SJCRH30 (cell line): ENCODE results near the gene KCNMB2. TPM values are rescaled to one million over a fixed set of nuclear protein-coding genes. Genes with fewer than 3 reads are reported as not detected.
"Not testable (repeated sequence)": the region's sequence is repeated elsewhere in the genome, so short reads cannot be mapped to it uniquely, and the experiment has no call there.

Experiments used
- DNase-seq, 2 experiments: peaks; one replicate each; pipeline ENCODE4 v3.0.0-alpha.2; 2015 to 2020
- H3K27ac ChIP-seq: fragments of 250-450 bp; sonication (Bioruptor Pico); 2 replicates; pipeline ENCODE4 v1.5.1; 2020; ENCODE audit warnings: mild to moderate bottlenecking, moderate library complexity
- H3K27me3 ChIP-seq: fragments of 250-450 bp; sonication (Bioruptor Pico); 2 replicates; pipeline ENCODE4 v1.5.1; 2020; ENCODE audit warnings: mild to moderate bottlenecking, moderate library complexity
- H3K36me3 ChIP-seq: fragments of 250-450 bp; sonication (Bioruptor Pico); 2 replicates; pipeline ENCODE4 v1.5.1; 2020; ENCODE audit warnings: mild to moderate bottlenecking, moderate library complexity
- H3K4me1 ChIP-seq: fragments of 250-450 bp; sonication (Bioruptor Pico); 2 replicates; pipeline ENCODE4 v1.5.1; 2020; ENCODE audit warnings: mild to moderate bottlenecking, moderate library complexity
- H3K4me3 ChIP-seq: fragments of 250-450 bp; sonication (Bioruptor Pico); 2 replicates; pipeline ENCODE4 v1.5.1; 2020; ENCODE audit warnings: mild to moderate bottlenecking, moderate library complexity
- H3K9me3 ChIP-seq: fragments of 250-450 bp; sonication (Bioruptor Pico); replicated peaks from 2 replicates; pipeline ENCODE4 v1.5.1; 2020; ENCODE audit warnings: mild to moderate bottlenecking, moderate library complexity
- total RNA-seq: library from RNA; depleted of rRNA; stranded (reverse); fragments of >200 nt; shearing (Covaris generic); gene quantifications from 2 replicates; pipeline ENCODE4 v1.2.3, GENCODE V29; 2014

KCNMB2 gene
- total RNA-seq, 1 experiment from 2014 or later, result not detected

GRCh38 chr3:178706411-178706810 is 170.2 kb downstream of the KCNMB2 start:
- Histone ChIP-seq H3K4me3 (no peak overlapping the region), H3K9me3 (no peaks in the 10 kb centered on the region), H3K36me3 (no peaks in the 10 kb centered on the region), H3K27ac (no peak overlapping the region), H3K27me3 (no peaks in the 10 kb centered on the region), H3K4me1 (no peaks in the 10 kb centered on the region)
- no peak for DNase-seq

GRCh38 chr3:178707311-178708031 is 171.2 kb downstream of the KCNMB2 start:
- H3K27me3 ChIP-seq, result no peaks in the 10 kb centered on the region
- H3K4me1 ChIP-seq, result no peaks in the 10 kb centered on the region
- H3K9me3 ChIP-seq, result no peaks in the 10 kb centered on the region
- H3K4me3 ChIP-seq, result no peak overlapping the region
- no peaks in the 10 kb centered on the region for H3K36me3 ChIP-seq
- DNase-seq, result no peak
- H3K27ac ChIP-seq, result no peak overlapping the region

GRCh38 chr3:178709051-178709450 is 172.8 kb downstream of the KCNMB2 start:
- Histone ChIP-seq H3K9me3 (no peaks in the 10 kb centered on the region), H3K27ac (no peak overlapping the region), H3K27me3 (no peaks in the 10 kb centered on the region), H3K4me1 (no peaks in the 10 kb centered on the region), H3K36me3 (no peaks in the 10 kb centered on the region), H3K4me3 (no peak overlapping the region)
- DNase-seq, result no peak

GRCh38 chr3:178711753-178712152 is 175.5 kb downstream of the KCNMB2 start:
- Histone ChIP-seq H3K9me3 (no peaks in the 10 kb centered on the region), H3K4me3 (no peak overlapping the region), H3K27me3 (no peaks in the 10 kb centered on the region), H3K36me3 (no peaks in the 10 kb centered on the region), H3K27ac (no peak overlapping the region), H3K4me1 (0 out of 2 replicates have a peak, but pooled peaks cover 2% of the 10 kb centered on the region)
- no peak for DNase-seq

- no peak overlapping the region for H3K4me3 ChIP-seq
- H3K27me3 ChIP-seq, result no peaks in the 10 kb centered on the region
- H3K4me1 ChIP-seq, result 0 out of 2 replicates have a peak, but pooled peaks cover 2% of the 10 kb centered on the region
- H3K9me3 ChIP-seq, result no peaks in the 10 kb centered on the region
- no peak overlapping the region for H3K27ac ChIP-seq
- no peaks in the 10 kb centered on the region for H3K36me3 ChIP-seq
- no peak for DNase-seq
These were observed 176.0 kb downstream of the KCNMB2 start for GRCh38 chr3:178712247-178712646.

- H3K4me3 ChIP-seq, result no peak overlapping the region
These were observed 178.9 kb downstream of the KCNMB2 start for GRCh38 chr3:178714925-178715832.

GRCh38 chr3:178718995-178719635 is 182.9 kb downstream of the KCNMB2 start:
- peak; percentile 7 to 26 for DNase-seq
- no peaks in the 10 kb centered on the region for H3K9me3 ChIP-seq
- H3K36me3 ChIP-seq, result no peaks in the 10 kb centered on the region
- no peak overlapping the region for H3K27ac ChIP-seq
- H3K4me1 ChIP-seq, result 0 out of 2 replicates have a peak, but pooled peaks cover 2% of the 10 kb centered on the region
- H3K27me3 ChIP-seq, result no peaks in the 10 kb centered on the region
- no peak overlapping the region for H3K4me3 ChIP-seq

More at GRCh38 chr3:178714925-178715832, 178.9 kb downstream of the KCNMB2 start:
- no peak overlapping the region for H3K27ac ChIP-seq
- peak in 1 of 2 experiments; percentile 16 for DNase-seq
- no peaks in the 10 kb centered on the region for H3K36me3 ChIP-seq
- no peaks in the 10 kb centered on the region for H3K9me3 ChIP-seq
- no peaks in the 10 kb centered on the region for H3K27me3 ChIP-seq
- H3K4me1 ChIP-seq, result 0 out of 2 replicates have a peak, but pooled peaks cover 2% of the 10 kb centered on the region

- Histone ChIP-seq H3K27me3 (no peaks in the 10 kb centered on the region), H3K4me3 (no peak overlapping the region), H3K9me3 (no peaks in the 10 kb centered on the region), H3K4me1 (no peaks in the 10 kb centered on the region), H3K36me3 (no peaks in the 10 kb centered on the region), H3K27ac (no peak overlapping the region)
- DNase-seq, result no peak
These were observed 196.6 kb downstream of the KCNMB2 start for GRCh38 chr3:178732824-178733223.

- Histone ChIP-seq H3K9me3 (no peaks in the 10 kb centered on the region), H3K27me3 (no peaks in the 10 kb centered on the region), H3K36me3 (no peaks in the 10 kb centered on the region), H3K27ac (no peak overlapping the region), H3K4me1 (no peaks in the 10 kb centered on the region), H3K4me3 (no peak overlapping the region)
- DNase-seq, result no peak
These were observed 198.9 kb downstream of the KCNMB2 start for GRCh38 chr3:178735032-178735674.

- no peaks in the 10 kb centered on the region for H3K4me1 ChIP-seq
- H3K9me3 ChIP-seq, result no peaks in the 10 kb centered on the region
- no peak overlapping the region for H3K27ac ChIP-seq
- no peaks in the 10 kb centered on the region for H3K27me3 ChIP-seq
- no peak for DNase-seq
- no peak overlapping the region for H3K4me3 ChIP-seq
- no peaks in the 10 kb centered on the region for H3K36me3 ChIP-seq
These were observed 200.1 kb downstream of the KCNMB2 start for GRCh38 chr3:178736300-178736699.

- no peaks in the 10 kb centered on the region for H3K27me3 ChIP-seq
- H3K36me3 ChIP-seq, result no peaks in the 10 kb centered on the region
- H3K4me1 ChIP-seq, result no peaks in the 10 kb centered on the region
- no peak overlapping the region for H3K4me3 ChIP-seq
- no peak for DNase-seq
- H3K9me3 ChIP-seq, result no peaks in the 10 kb centered on the region
- no peak overlapping the region for H3K27ac ChIP-seq
These were observed 203.5 kb downstream of the KCNMB2 start for GRCh38 chr3:178739720-178740119.

- DNase-seq, result no peak
- Histone ChIP-seq H3K9me3 (no peaks in the 10 kb centered on the region), H3K4me1 (no peaks in the 10 kb centered on the region), H3K4me3 (no peak overlapping the region), H3K36me3 (no peaks in the 10 kb centered on the region), H3K27me3 (no peaks in the 10 kb centered on the region), H3K27ac (no peak overlapping the region)
These were observed 204.8 kb downstream of the KCNMB2 start for GRCh38 chr3:178741020-178741419.

GRCh38 chr3:178743297-178743696 is 207.1 kb downstream of the KCNMB2 start:
- Histone ChIP-seq H3K4me1 (no peaks in the 10 kb centered on the region), H3K9me3 (no peaks in the 10 kb centered on the region), H3K36me3 (no peaks in the 10 kb centered on the region), H3K4me3 (no peak overlapping the region), H3K27ac (no peak overlapping the region), H3K27me3 (no peaks in the 10 kb centered on the region)
- DNase-seq, result no peak

GRCh38 chr3:178745861-178746655 is 209.8 kb downstream of the KCNMB2 start:
- H3K36me3 ChIP-seq, H3K4me3 ChIP-seq, H3K27me3 ChIP-seq, H3K27ac ChIP-seq, H3K4me1 ChIP-seq, DNase-seq, H3K9me3 ChIP-seq: not testable (repeated sequence)
